ENCODE measurements around the gene GP1BB. TPM values are rescaled to one million over a fixed set of nuclear protein-coding genes. Genes with fewer than 3 reads are reported as not detected.

GP1BB gene
- total RNA-seq: 1 to 10 TPM in 3 of 4 donors, not detected in 1; 1.4 to 3.5 (median 2.3) TPM

- no peak for ATAC-seq
- peaks cover 0 to 14% (median 10%) of the 10 kb centered on the region in 3 donors for H3K27me3 ChIP-seq
- DNase-seq: no peak
- no peaks in the 10 kb centered on the region for H3K36me3 ChIP-seq
- H3K4me1 ChIP-seq: peaks cover 2 to 7% of the 10 kb centered on the region in 2 donors
- TF ChIP-seq CTCF (IDR thresholded peaks at IDR 0.05 in 4 of 5, conservative IDR thresholded peaks at IDR 0.05 in 1 of 5) (no peak), POLR2A (IDR thresholded peaks at IDR 0.05) (no peak)
- H3K9me3 ChIP-seq: no peaks in the 10 kb centered on the region
- in situ Hi-C loops (cut with MboI; ENCODE audit: low sequenced_read_pairs in 4 of 4): no loop called here
- no peak within 1 kb of the TSS for H3K4me3 ChIP-seq
- intact Hi-C loops (cut with DNase I; ENCODE audit: low total_unique reads): no loop called here
- H3K27ac ChIP-seq: no peak within 1 kb of the TSS
Measured at GRCh38 chr22:19723232-19723982, at the start of gene GP1BB. Gene GP1BB, plus strand, starts transcription at chr22:19723539. Its CDS starts 31 bp downstream, at chr22:19723570.

GRCh38 chr22:19673660-19674059 is 49.7 kb upstream of the GP1BB start:
- H3K9me3 ChIP-seq: no peaks in the 10 kb centered on the region

DNA sequence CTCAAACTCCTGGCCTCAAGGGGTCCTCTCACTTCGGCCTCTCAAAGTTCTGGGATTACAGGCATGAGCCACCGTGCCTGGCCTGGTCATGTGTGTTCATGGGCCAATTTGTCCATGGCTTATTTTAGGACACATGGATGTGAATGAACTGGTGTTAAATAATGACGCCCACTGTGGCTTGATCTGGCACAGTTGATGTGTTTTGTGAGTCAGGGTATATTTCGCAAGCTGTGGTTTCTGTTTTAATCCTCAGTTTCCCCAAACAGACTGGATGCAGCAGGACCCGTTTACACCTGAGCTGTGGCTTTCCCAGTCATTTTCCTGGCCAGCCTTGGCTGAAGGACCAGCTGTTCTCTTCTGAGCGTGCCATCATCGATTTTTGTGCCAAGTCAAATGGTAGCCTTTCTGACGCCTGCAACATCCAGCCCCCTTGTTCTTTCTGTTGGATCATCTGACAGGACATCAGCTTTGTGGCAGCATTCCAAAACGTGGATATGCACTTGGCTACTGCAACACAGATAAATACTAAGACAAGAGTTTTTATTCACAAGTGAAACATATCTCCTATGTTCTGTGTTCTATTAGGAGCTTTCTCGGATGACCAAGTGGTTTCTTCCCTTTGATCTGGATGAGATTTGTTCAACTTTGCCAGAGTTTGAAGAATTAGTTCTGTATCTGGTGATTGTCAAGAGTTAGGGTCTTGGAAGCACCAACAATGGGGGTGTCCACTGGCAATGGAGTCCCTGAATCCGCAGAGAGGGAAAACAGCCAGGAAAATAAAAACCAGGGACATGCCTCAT is 49.0 kb upstream of the GP1BB start:
- ATAC-seq: no peak
- intact Hi-C loops (cut with DNase I; ENCODE audit: low total_unique reads): no loop called here
- no peak for DNase-seq
- no peaks in the 10 kb centered on the region for H3K4me1 ChIP-seq
- no peaks in the 10 kb centered on the region for H3K9me3 ChIP-seq
- no peaks in the 10 kb centered on the region for H3K36me3 ChIP-seq
- in situ Hi-C loops (cut with MboI; ENCODE audit: low sequenced_read_pairs in 4 of 4): no loop called here
- no peaks in the 10 kb centered on the region for H3K27me3 ChIP-seq
- no peak overlapping the region for H3K4me3 ChIP-seq
- TF ChIP-seq POLR2A (IDR thresholded peaks at IDR 0.05) (no peak), CTCF (IDR thresholded peaks at IDR 0.05 in 4 of 5, conservative IDR thresholded peaks at IDR 0.05 in 1 of 5) (no peak)
- no peak overlapping the region for H3K27ac ChIP-seq

More at GRCh38 chr22:19673660-19674059, 49.7 kb upstream of the GP1BB start:
- in situ Hi-C loops (cut with MboI; ENCODE audit: low sequenced_read_pairs in 4 of 4): no loop called here
- TF ChIP-seq CTCF (IDR thresholded peaks at IDR 0.05 in 4 of 5, conservative IDR thresholded peaks at IDR 0.05 in 1 of 5) (no peak), POLR2A (IDR thresholded peaks at IDR 0.05) (no peak)
- Histone ChIP-seq H3K36me3 (no peaks in the 10 kb centered on the region), H3K4me3 (no peak overlapping the region), H3K4me1 (no peaks in the 10 kb centered on the region), H3K27me3 (no peaks in the 10 kb centered on the region), H3K27ac (no peak overlapping the region)
- intact Hi-C loops (cut with DNase I; ENCODE audit: low total_unique reads): no loop called here
- no peak for ATAC-seq
- DNase-seq: no peak

DNA sequence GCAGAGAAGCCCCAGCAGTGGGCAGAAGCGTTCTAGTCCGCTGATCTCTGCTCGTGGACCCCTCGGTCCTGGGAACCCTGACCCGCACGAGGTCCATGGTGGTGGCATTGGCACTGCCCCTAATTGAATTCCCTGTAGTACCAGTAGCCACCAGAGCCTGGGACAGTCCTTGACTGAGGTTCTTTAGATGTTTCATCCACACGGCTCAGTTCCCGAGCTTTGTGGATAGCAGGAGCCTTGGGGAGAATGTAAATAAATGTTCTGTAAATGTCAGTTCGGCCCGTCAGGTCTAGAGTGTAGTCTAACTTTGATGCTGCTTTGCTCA is 48.4 kb upstream of the GP1BB start:
- DNase-seq: no peak
- Histone ChIP-seq H3K27me3 (no peaks in the 10 kb centered on the region), H3K9me3 (no peaks in the 10 kb centered on the region), H3K36me3 (no peaks in the 10 kb centered on the region), H3K4me3 (no peak overlapping the region), H3K27ac (no peak overlapping the region), H3K4me1 (no peaks in the 10 kb centered on the region)
- no peak for TF ChIP-seq POLR2A (IDR thresholded peaks at IDR 0.05)
- no peak for TF ChIP-seq CTCF (IDR thresholded peaks at IDR 0.05 in 4 of 5, conservative IDR thresholded peaks at IDR 0.05 in 1 of 5)
- no peak for ATAC-seq
- intact Hi-C loops (cut with DNase I; ENCODE audit: low total_unique reads) (no loop called here), in situ Hi-C loops (cut with MboI; ENCODE audit: low sequenced_read_pairs in 4 of 4) (loop anchor here in 1 of 4 donors (5.0 kb wide), 1 partner anchor 37 kb away; the partner anchor contains the start of gene SEPTIN5)
